H1 (cell line): ENCODE measurements around the gene KCTD10. TPM values are rescaled to one million over a fixed set of nuclear protein-coding genes. Genes with fewer than 3 reads are reported as not detected.

Experiments
- CTCF ChIA-PET: fragments of 300-600 bp; sonication (Branson Sonifier 250); formaldehyde crosslinking; loops from one replicate; lab custom pipeline; 2021; ENCODE audit not compliant: partially characterized antibody; lab: Charles Lee
- POLR2A ChIA-PET: fragments of 300-600 bp; sonication (Branson Sonifier 250); formaldehyde crosslinking; loops from one replicate; lab custom pipeline; 2021; ENCODE audit warnings: inconsistent platforms; ENCODE audit not compliant: partially characterized antibody; lab: Charles Lee
- DNase-seq, 2 experiments: peaks; one replicate each; pipeline versions ENCODE4 v3.0.0 to v3.0.0-alpha.2; 2010 to 2022; ENCODE audit warnings: low spot score in 2 of 2, low read depth in 1 of 2, mixed read lengths in 1 of 2
- FAIRE-seq: peaks from 2 replicates; lab custom pipeline; 2011; peaks lifted over from hg19 to GRCh38; lab: Jason Lieb, UNC
- H2AFZ ChIP-seq: 2 replicates; pipeline ENCODE4 v1.8.1; 2012; ENCODE audit warnings: low read length, inconsistent platforms
- H2AK5ac ChIP-seq: 2 replicates; pipeline ENCODE4 v1.6.1; 2013; ENCODE audit warnings: low read depth, low read length
- H2BK120ac ChIP-seq: replicated peaks from 2 replicates; pipeline ENCODE3; 2013; ENCODE audit warnings: low read depth, low read length, inconsistent platforms
- H2BK12ac ChIP-seq: 2 replicates; pipeline ENCODE4 v1.6.1; 2013; ENCODE audit warnings: low read depth, low read length
- H2BK15ac ChIP-seq: 2 replicates; pipeline ENCODE4 v1.6.1; 2013; ENCODE audit warnings: low read length
- H2BK20ac ChIP-seq: 2 replicates; pipeline ENCODE4 v1.6.1; 2013; ENCODE audit warnings: low read length
- H2BK5ac ChIP-seq: 2 replicates; pipeline ENCODE4 v1.6.1; 2013; ENCODE audit warnings: low read depth, low read length
- H3K14ac ChIP-seq: 2 replicates; pipeline ENCODE4 v1.6.1; 2013; ENCODE audit warnings: inconsistent platforms; ENCODE audit not compliant: insufficient read length
- H3K18ac ChIP-seq: 2 replicates; pipeline ENCODE4 v1.6.1; 2013; ENCODE audit warnings: low read length; ENCODE audit errors: extremely low read depth
- H3K23ac ChIP-seq: 2 replicates; pipeline ENCODE4 v1.6.1; 2013; ENCODE audit warnings: inconsistent platforms; ENCODE audit not compliant: insufficient read length
- H3K23me2 ChIP-seq: 2 replicates; pipeline ENCODE4 v1.6.1; 2013; ENCODE audit warnings: low read depth, low read length
- H3K27ac ChIP-seq: 2 replicates; pipeline ENCODE4 v1.6.1; 2011; ENCODE audit warnings: low read depth, low read length, inconsistent platforms
- H3K27me3 ChIP-seq, 4 experiments: replicated peaks in 1 of 4; 1 replicate in 1 of 4; 2 replicates in 3 of 4; pipeline versions ENCODE4 v1.6.1 to v1.8.1; 2011 to 2013; ENCODE audit warnings: low read length in 3 of 4, mild to moderate bottlenecking in 3 of 4, inconsistent platforms in 2 of 4, mixed read lengths in 2 of 4, moderate library complexity in 1 of 4; ENCODE audit not compliant: control insufficient read depth in 3 of 4, insufficient read depth in 3 of 4; ENCODE audit errors: extremely low read depth in 1 of 4
- H3K36me3 ChIP-seq, 4 experiments: 2 replicates each; pipeline versions ENCODE4 v1.6.1 to v1.8.1; 2011 to 2013; ENCODE audit warnings: mild to moderate bottlenecking in 4 of 4, low read length in 3 of 4, moderate library complexity in 2 of 4, control low read depth in 1 of 4, inconsistent platforms in 1 of 4; ENCODE audit not compliant: insufficient read depth in 4 of 4, control insufficient read depth in 2 of 4
- H3K4ac ChIP-seq: replicated peaks from 2 replicates; pipeline ENCODE3; 2013; ENCODE audit warnings: low read length, low read depth, mixed read lengths, inconsistent platforms; ENCODE audit not compliant: insufficient read length
- H3K4me1 ChIP-seq, 4 experiments: replicated peaks in 1 of 4; 1 replicate in 1 of 4; 2 replicates in 3 of 4; pipeline versions ENCODE4 v1.6.1 to v1.8.1; 2011 to 2013; ENCODE audit warnings: low read length in 3 of 4, inconsistent platforms in 2 of 4, mixed read lengths in 1 of 4; ENCODE audit not compliant: insufficient read depth in 4 of 4, control insufficient read depth in 3 of 4
- H3K4me2 ChIP-seq, 2 experiments: 2 replicates each; pipeline versions ENCODE4 v1.6.1 to v1.8.1; 2011 to 2013; ENCODE audit warnings: low read depth in 2 of 2, low read length in 2 of 2, control low read depth in 1 of 2, inconsistent platforms in 1 of 2, mild to moderate bottlenecking in 1 of 2; ENCODE audit not compliant: insufficient read depth in 1 of 2
- H3K4me3 ChIP-seq, 4 experiments: fragments of 200-600, 300-600 bp in 1 of 4; sonication (generic), shearing (Covaris generic), sonication (Bioruptor Twin) in 1 of 4; 2 replicates each; pipeline versions ENCODE4 v1.5.1 to v1.8.1; 2011 to 2016; ENCODE audit warnings: low read length in 4 of 4, low read depth in 3 of 4, control low read depth in 2 of 4, inconsistent platforms in 2 of 4, mild to moderate bottlenecking in 2 of 4, mixed read lengths in 1 of 4, moderate library complexity in 1 of 4; ENCODE audit not compliant: insufficient read depth in 2 of 4; ENCODE audit errors: extremely low read depth in 1 of 4
- H3K56ac ChIP-seq: replicated peaks from 2 replicates; pipeline ENCODE3; 2013; ENCODE audit warnings: low read depth, mild to moderate bottlenecking, mixed read lengths, low read length, inconsistent platforms; ENCODE audit not compliant: insufficient read length
- H3K79me1 ChIP-seq: 2 replicates; pipeline ENCODE4 v1.6.1; 2013; ENCODE audit warnings: low read depth, low read length, control low read depth
- H3K79me2 ChIP-seq, 2 experiments: 2 replicates each; pipeline versions ENCODE4 v1.6.1 to v1.8.1; 2012 to 2013; ENCODE audit warnings: low read length in 2 of 2, mild to moderate bottlenecking in 2 of 2, inconsistent platforms in 1 of 2; ENCODE audit not compliant: insufficient read depth in 2 of 2, control insufficient read depth in 1 of 2
- H3K9ac ChIP-seq, 4 experiments: replicated peaks in 1 of 4; 1 replicate in 1 of 4; 2 replicates in 3 of 4; pipeline versions ENCODE4 v1.6.1 to v1.8.1; 2011 to 2013; ENCODE audit warnings: low read depth in 3 of 4, low read length in 3 of 4, control low read depth in 2 of 4, mild to moderate bottlenecking in 2 of 4, moderate library complexity in 2 of 4, inconsistent platforms in 1 of 4; ENCODE audit errors: extremely low read depth in 1 of 4
- H3K9me3 ChIP-seq, 2 experiments: 2 replicates each; pipeline versions ENCODE4 v1.6.1 to v1.8.1; 2012 to 2013; ENCODE audit warnings: mild to moderate bottlenecking in 2 of 2, moderate library complexity in 2 of 2, control low read depth in 1 of 2, inconsistent platforms in 1 of 2, low read depth in 1 of 2, low read length in 1 of 2, mixed read lengths in 1 of 2; ENCODE audit not compliant: insufficient read depth in 2 of 2
- H4K20me1 ChIP-seq, 2 experiments: replicated peaks in 1 of 2; 2 replicates each; pipeline versions ENCODE3 to v1.8.1; 2011 to 2013; ENCODE audit warnings: inconsistent platforms in 2 of 2, low read length in 2 of 2, mild to moderate bottlenecking in 1 of 2; ENCODE audit not compliant: insufficient read depth in 2 of 2, control insufficient read depth in 1 of 2
- H4K5ac ChIP-seq: 2 replicates; pipeline ENCODE4 v1.6.1; 2013; ENCODE audit warnings: low read length, low read depth, mixed read lengths, inconsistent platforms; ENCODE audit not compliant: insufficient read length
- H4K8ac ChIP-seq: 2 replicates; pipeline ENCODE4 v1.8.0; 2013; ENCODE audit warnings: mild to moderate bottlenecking, moderate library complexity, low read length, inconsistent platforms; ENCODE audit not compliant: insufficient read depth; ENCODE audit errors: extremely low read depth
- H4K91ac ChIP-seq: replicated peaks from 2 replicates; pipeline ENCODE3; 2013; ENCODE audit warnings: low read length, mixed read lengths, inconsistent platforms; ENCODE audit not compliant: insufficient read length
- BACH1 ChIP-seq: IDR thresholded peaks from 2 replicates; pipeline ENCODE4 v1.6.1; 2012; ENCODE audit warnings: low read length, improper control_type of control experiment
- HDAC6 ChIP-seq: IDR thresholded peaks from one replicate; pipeline ENCODE4 v1.7.1; 2012; ENCODE audit warnings: low read depth, mild to moderate bottlenecking, inconsistent platforms, low read length, moderate library complexity
- NANOG ChIP-seq: IDR thresholded peaks from 2 replicates; pipeline ENCODE4 v1.6.1; 2011; ENCODE audit warnings: low read length, low read depth, mild to moderate bottlenecking, inconsistent platforms; ENCODE audit not compliant: insufficient read depth, poor library complexity, severe bottlenecking
- NRF1 ChIP-seq: IDR thresholded peaks from 2 replicates; pipeline ENCODE4 v1.6.1; 2011; ENCODE audit warnings: mild to moderate bottlenecking, low read depth, low read length, improper control_type of control experiment
- RXRA ChIP-seq: IDR thresholded peaks from 2 replicates; pipeline ENCODE4 v1.6.1; 2011; ENCODE audit warnings: low read depth, mild to moderate bottlenecking, low read length, moderate library complexity; ENCODE audit not compliant: insufficient read depth
- SIN3A ChIP-seq, 2 experiments: IDR thresholded peaks in 1 of 2; conservative IDR thresholded peaks in 1 of 2; 2 replicates each; pipeline ENCODE4 v1.6.1; 2011 to 2012; ENCODE audit warnings: low read length in 2 of 2, improper control_type of control experiment in 1 of 2, low read depth in 1 of 2, mild to moderate bottlenecking in 1 of 2
- WGBS, 2 experiments: shearing (Covaris generic) in 1 of 2; methylation state at CpG; one replicate each; pipeline versions ENCODE4 v1.1.6 to v1.1.7; 2013 to 2015; ENCODE audit warnings: low lambda C conversion rate in 2 of 2, mixed read lengths in 2 of 2, inconsistent platforms in 1 of 2, low coverage in 1 of 2, missing lambda C conversion rate in 1 of 2; ENCODE audit not compliant: insufficient replicate concordance in 2 of 2, insufficient coverage in 1 of 2, insufficient read length in 1 of 2; ENCODE audit errors: extremely low coverage in 1 of 2, missing lambda C conversion rate in 1 of 2; 5-methylcytosine and 5-hydroxymethylcytosine counted together
- polyA plus RNA-seq, 7 experiments: library from polyadenylated mRNA; depleted of rRNA in 3 of 7; stranded (reverse) in 5 of 7; unstranded in 2 of 7; fragments of >200 nt in 5 of 7; fragments of 200-250 nt in 2 of 7; gene quantifications; 1 replicate in 5 of 7; 2 replicates in 1 of 7; 4 replicates in 1 of 7; pipeline versions ENCODE4 v1.2.1 to v1.2.3, GENCODE V29; 2011 to 2013; ENCODE audit warnings: missing spikeins in 2 of 7, mixed read lengths in 2 of 7
- total RNA-seq: library from RNA; stranded (reverse); fragmentation: NEBNext Ultra II Directional; extraction: Animal tissue kit (Norgen Biotek cat#: 25700); gene quantifications from 2 replicates; pipeline ENCODE4 v1.2.1, GENCODE V29; 2021
- TF ChIP-seq, protein P1 (sequence below), 3 experiments: IDR thresholded peaks; 1 replicate in 2 of 3; 2 replicates in 1 of 3; pipeline versions ENCODE4 v1.5.1 to v1.6.1; 2011; ENCODE audit warnings: low read length in 3 of 3, mild to moderate bottlenecking in 3 of 3, inconsistent platforms in 2 of 3, low read depth in 1 of 3, moderate library complexity in 1 of 3; ENCODE audit not compliant: insufficient read depth in 1 of 3; ENCODE audit errors: control extremely low read depth in 1 of 3
- TF ChIP-seq, protein P2 (sequence below): IDR thresholded peaks from 2 replicates; pipeline ENCODE4 v1.6.1; 2012; ENCODE audit warnings: low read length, inconsistent platforms

Gene KCTD10
- total and polyA plus RNA-seq, 2 of the 8 experiments (the other 6 are each of a cell fraction or from before 2014, with no cell fraction given): 45.3 to 52.4 TPM

DNA sequence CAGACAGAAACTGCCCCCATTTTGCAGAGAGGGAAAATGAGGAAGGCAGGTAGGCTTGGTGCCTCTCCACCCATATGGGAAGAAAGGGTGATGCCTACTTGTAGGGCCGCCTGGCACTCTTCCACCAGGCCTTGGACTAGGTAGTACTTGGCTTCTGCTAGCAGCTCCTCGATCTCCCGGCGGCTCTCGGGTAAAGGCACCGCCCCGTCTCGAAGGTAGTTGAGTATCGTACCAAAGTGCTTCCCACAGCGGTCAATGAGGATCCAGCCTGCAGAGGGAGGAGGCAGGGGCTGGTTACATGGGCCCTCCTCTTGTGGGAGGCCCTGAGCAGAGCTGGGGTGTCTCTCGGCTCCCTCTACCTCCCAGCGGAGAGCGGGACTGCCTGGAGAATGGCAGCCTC, 16.6 kb downstream of the KCTD10 start:
- Histone ChIP-seq H3K23ac (no peak overlapping the region), H3K27ac (peak overlapping the region; percentile 69; the same call in 1 of the 2 replicates), H2BK120ac (no peak overlapping the region), H3K4me3 (no peak overlapping the region; a peak in 2 of 8 replicates), H2AFZ (no peak overlapping the region), H3K79me2 (peaks cover 9 to 74% of the 10 kb centered on the region in 2 experiments), H2BK12ac (peak overlapping the region; percentile 93), H3K4me1 (peaks cover 43 to 69% (median 52%) of the 10 kb centered on the region in 4 experiments), H3K14ac (no peak overlapping the region), H4K20me1 (no peaks in the 10 kb centered on the region), H3K36me3 (peaks cover 10 to 29% (median 18%) of the 10 kb centered on the region in 4 experiments; a peak in 7 of 8 replicates), H4K8ac (no peak overlapping the region), H3K4ac (peak overlapping the region; percentile 63), H3K79me1 (peaks cover 9% of the 10 kb centered on the region), H2AK5ac (peak overlapping the region; percentile 97), H3K9me3 (no peaks in the 10 kb centered on the region), H2BK15ac (peak overlapping the region; percentile 82; the same call in 1 of the 2 replicates), H3K18ac (peak overlapping the region; percentile 66; the same call in 1 of the 2 replicates), H3K23me2 (peaks cover 2% of the 10 kb centered on the region; the same call in 1 of the 2 replicates), H2BK5ac (peak overlapping the region; percentile 99), H3K9ac (no peak overlapping the region; a peak in 1 of 7 replicates), H3K4me2 (no peak overlapping the region), H4K5ac (no peak overlapping the region), H4K91ac (peak overlapping the region; percentile 71), H3K56ac (no peak overlapping the region), H3K27me3 (no peaks in the 10 kb centered on the region), H2BK20ac (peak overlapping the region; percentile 83; the same call in 1 of the 2 replicates)
- ChIA-PET POLR2A (no interaction called here), CTCF (interaction anchor here (1.0 to 19.5 kb wide), 4 partner anchors 11 to 29 kb away, joined by 3 to 245 read pairs (median 5); no protein-coding TSS in a partner anchor)
- FAIRE-seq (no peak), DNase-seq (no peak)
- WGBS, 2 experiments: 92% methylated on average over 12 of the region's 13 CpGs; no CpG with 5 or more reads in 1 of the 2 experiments
- TF ChIP-seq, protein P1, sequence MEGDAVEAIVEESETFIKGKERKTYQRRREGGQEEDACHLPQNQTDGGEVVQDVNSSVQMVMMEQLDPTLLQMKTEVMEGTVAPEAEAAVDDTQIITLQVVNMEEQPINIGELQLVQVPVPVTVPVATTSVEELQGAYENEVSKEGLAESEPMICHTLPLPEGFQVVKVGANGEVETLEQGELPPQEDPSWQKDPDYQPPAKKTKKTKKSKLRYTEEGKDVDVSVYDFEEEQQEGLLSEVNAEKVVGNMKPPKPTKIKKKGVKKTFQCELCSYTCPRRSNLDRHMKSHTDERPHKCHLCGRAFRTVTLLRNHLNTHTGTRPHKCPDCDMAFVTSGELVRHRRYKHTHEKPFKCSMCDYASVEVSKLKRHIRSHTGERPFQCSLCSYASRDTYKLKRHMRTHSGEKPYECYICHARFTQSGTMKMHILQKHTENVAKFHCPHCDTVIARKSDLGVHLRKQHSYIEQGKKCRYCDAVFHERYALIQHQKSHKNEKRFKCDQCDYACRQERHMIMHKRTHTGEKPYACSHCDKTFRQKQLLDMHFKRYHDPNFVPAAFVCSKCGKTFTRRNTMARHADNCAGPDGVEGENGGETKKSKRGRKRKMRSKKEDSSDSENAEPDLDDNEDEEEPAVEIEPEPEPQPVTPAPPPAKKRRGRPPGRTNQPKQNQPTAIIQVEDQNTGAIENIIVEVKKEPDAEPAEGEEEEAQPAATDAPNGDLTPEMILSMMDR (IDR thresholded peaks at IDR 0.05; ENCODE audit: control extremely low read depth in 1 of 3, insufficient read depth in 1 of 3, low read depth in 1 of 3, low read length in 3 of 3): no peak
- TF ChIP-seq BACH1 (no peak), RXRA (no peak), NANOG (no peak), SIN3A (conservative IDR thresholded peaks at IDR 0.05 in 1 of 2, IDR thresholded peaks at IDR 0.05 in 1 of 2; ENCODE audit: low read depth in 1 of 2, low read length in 2 of 2) (no peak), NRF1 (no peak), HDAC6 (no peak)
- TF ChIP-seq, protein P2, sequence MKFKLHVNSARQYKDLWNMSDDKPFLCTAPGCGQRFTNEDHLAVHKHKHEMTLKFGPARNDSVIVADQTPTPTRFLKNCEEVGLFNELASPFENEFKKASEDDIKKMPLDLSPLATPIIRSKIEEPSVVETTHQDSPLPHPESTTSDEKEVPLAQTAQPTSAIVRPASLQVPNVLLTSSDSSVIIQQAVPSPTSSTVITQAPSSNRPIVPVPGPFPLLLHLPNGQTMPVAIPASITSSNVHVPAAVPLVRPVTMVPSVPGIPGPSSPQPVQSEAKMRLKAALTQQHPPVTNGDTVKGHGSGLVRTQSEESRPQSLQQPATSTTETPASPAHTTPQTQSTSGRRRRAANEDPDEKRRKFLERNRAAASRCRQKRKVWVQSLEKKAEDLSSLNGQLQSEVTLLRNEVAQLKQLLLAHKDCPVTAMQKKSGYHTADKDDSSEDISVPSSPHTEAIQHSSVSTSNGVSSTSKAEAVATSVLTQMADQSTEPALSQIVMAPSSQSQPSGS: no peak
